HG02798 (cell line): Measurements from ENCODE around the gene DLGAP4.

ENCODE experiments used
- ATAC-seq: cut with Tn5 transposase; IDR thresholded peaks from one replicate; pipeline ENCODE4 v1.9.1; 2021; ENCODE audit warnings: mild to moderate bottlenecking; ENCODE audit not compliant: unreplicated experiment, poor library complexity

The DLGAP4 gene

DNA sequence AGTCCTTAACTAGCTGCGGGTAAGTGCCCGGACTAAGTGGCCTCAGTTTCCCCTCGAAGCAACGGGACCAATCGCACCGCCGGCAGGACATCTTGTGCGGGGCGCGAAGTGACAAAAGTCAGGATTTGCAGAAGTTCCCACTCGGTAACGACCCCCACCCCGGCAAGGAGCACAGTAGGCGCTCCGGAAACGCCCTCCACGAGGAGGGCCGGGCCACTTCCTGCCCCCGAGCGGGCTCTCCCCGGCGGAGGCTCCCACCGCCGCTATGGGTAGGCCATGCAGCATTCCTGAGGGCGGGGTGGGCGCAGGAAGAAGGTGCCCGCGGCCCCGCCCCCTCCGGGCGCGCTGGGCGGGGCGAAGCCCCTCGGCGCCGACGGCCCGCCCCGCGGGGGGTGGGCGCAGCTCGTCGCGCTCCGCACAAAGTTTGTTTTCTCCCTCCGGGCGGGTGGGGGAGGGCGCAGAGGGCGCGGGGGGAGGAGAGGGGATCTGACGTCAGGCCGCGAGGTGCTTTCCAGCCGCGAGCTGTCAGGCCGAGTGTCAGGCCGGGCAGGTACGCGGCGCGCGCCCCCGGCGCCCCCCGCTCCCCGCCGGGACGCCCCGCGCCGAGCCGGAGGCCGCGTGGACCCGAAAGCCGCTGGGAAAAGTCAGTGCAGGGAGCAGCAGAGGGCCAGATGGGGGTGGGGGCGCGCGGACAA is 267.1 kb downstream of the DLGAP4 start, which contains the start of gene TGIF2:
TSS of gene TGIF2 (plus strand) at position 495 of the 695 bp plus-strand sequence. CDS start 5,178 bp downstream, outside the sequence.
- peak; percentile 83 for ATAC-seq

DNA sequence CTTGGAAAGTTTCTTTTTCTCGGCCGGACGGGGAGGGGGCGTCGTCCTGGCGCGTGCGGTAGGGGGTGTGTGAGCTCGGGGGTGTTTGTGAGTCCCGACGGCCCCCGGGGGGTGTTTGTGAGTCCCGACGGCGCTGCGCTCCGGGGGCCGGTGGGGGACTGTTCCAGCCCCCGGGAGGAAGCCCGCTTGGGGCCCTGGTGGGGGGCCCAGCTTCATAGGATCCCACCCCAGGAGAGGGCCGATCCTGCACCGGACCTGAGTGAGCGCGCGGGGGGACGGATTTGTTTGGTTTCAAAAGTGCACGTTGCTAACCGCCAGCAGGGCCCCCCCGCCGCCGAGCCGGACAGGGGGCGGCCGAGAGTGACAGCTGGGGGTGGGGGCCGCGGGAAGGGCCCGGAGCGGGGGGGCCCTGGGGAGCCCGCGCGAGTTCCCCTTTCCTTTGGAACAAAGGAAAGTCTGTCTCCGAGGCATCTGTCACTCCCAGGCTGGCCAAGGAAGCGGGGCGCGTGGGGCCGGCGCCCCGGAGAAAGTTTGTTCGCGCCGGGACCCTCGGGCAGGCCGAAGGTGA is 267.7 kb downstream of the DLGAP4 start:
- no peak for ATAC-seq

DNA sequence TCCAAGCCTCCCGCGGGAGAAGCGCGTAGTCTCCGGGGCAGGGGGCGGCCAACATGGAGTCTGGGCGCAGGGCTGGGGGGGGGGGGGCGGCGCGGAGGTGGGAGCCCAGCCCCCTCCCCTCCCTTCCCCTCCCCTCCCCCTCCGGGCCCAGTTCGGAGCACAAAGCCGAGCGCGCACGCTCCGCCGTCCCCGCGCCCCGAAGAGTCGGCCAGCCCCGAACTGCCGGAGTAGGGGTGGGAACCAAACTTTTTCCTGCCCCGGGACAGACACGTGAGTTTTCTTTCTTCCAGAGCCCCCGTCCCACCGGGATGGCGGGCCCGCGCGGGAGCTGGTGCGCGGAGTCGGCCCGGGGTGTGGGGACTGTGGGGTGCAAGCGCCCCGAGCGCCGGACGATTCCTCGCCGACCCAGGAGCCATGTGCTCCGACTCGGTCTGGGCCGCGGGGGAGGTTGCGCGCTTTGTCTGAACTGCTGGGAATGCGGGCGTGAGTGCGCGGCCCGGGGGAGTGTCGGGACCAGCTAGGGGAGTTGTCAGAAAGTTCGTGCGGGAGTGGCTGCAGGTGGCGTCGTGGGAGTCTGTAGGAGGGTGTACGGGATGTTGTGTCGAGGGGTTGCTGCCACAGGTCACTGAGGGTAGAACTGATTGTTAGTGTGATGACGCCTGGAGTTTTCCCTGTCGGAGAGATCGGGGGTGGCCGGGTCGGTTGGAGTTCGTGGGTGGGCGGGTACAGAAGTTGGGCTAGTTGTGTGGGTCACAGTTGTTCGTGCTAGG is 268.4 kb downstream of the DLGAP4 start:
- ATAC-seq, result no peak

DNA sequence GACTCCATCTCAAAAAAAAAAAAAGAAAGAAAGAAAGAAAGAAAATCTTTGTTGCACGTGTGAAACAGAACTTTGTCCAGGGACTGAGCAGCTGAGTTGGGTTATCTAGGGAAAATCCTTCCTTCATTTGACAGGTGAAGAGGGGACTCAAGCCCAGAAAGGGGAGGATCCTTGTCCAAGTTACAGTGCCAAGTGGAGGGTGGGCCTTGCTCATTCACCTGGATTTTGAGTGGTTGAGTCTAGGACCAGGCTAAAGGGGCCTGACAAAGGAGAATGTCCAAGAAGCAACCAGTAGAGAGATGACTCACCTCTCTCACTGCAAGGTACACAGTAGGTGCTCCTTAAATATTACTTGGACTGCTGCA is 269.9 kb downstream of the DLGAP4 start:
- no peak for ATAC-seq
